ENCODE results near the gene ARHGAP6. TPM values are rescaled to one million over a fixed set of nuclear protein-coding genes. Genes with fewer than 3 reads are reported as not detected.

Gene ARHGAP6
- total and polyA plus RNA-seq, 4 donors = 3.8 to 5.8 (median 4.2) TPM

DNA sequence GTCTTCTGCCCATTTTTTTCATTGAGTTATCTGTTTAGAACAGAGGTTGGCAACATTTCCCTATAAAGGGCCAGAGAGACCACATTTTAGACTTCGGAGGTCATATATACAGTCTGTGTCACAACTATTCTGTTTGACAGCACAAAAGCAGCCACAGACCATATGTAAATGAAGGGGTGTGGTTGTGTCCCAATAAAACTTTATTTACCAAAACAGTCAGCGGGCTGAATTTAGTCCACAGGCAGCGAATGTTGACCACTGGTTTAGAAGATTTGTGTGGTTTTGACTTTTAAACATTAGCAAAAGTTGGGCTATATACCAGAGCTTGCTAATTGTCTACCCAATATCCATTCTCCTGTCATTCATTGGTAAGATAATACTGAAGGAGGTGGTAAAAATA is 221.7 kb downstream of the ARHGAP6 start:
- no peak overlapping the region for H3K27ac ChIP-seq (ENCODE audit: low read depth, low read length)
- WGBS (ENCODE audit: insufficient coverage) = no CpG with 5 or more reads among the region's 3 CpGs
- H3K36me3 ChIP-seq (ENCODE audit: control insufficient read depth, insufficient read depth, low read length) = no peaks in the 10 kb centered on the region
- H3K4me3 ChIP-seq (ENCODE audit: low read depth, low read length) = no peak overlapping the region
- H3K9me3 ChIP-seq (ENCODE audit: control insufficient read depth, insufficient read depth, low read length) = no peaks in the 10 kb centered on the region
- DNase-seq (ENCODE audit: low read depth in 4 of 6, low spot score in 6 of 6) = no peak
- no peaks in the 10 kb centered on the region for H3K4me1 ChIP-seq (ENCODE audit: control insufficient read depth, insufficient read depth, low read length)
- peaks cover 11% of the 10 kb centered on the region for H3K27me3 ChIP-seq (ENCODE audit: control insufficient read depth, insufficient read depth, low read length)

GRCh38 chrX:11439846-11440245 is 225.9 kb downstream of the ARHGAP6 start:
- Histone ChIP-seq H3K4me1 (ENCODE audit: control insufficient read depth, insufficient read depth, low read length) (no peaks in the 10 kb centered on the region), H3K36me3 (ENCODE audit: control insufficient read depth, insufficient read depth, low read length) (no peaks in the 10 kb centered on the region), H3K4me3 (ENCODE audit: low read depth, low read length) (no peak overlapping the region), H3K27ac (ENCODE audit: low read depth, low read length) (no peak overlapping the region), H3K27me3 (ENCODE audit: control insufficient read depth, insufficient read depth, low read length) (peaks cover 9% of the 10 kb centered on the region), H3K9me3 (ENCODE audit: control insufficient read depth, insufficient read depth, low read length) (no peaks in the 10 kb centered on the region)
- WGBS (ENCODE audit: insufficient coverage) = 57% methylated on average over 1 of the region's 2 CpGs
- DNase-seq (ENCODE audit: low read depth in 4 of 6, low spot score in 6 of 6) = peak in 2 of 6 donors; percentile 10 to 60

DNA sequence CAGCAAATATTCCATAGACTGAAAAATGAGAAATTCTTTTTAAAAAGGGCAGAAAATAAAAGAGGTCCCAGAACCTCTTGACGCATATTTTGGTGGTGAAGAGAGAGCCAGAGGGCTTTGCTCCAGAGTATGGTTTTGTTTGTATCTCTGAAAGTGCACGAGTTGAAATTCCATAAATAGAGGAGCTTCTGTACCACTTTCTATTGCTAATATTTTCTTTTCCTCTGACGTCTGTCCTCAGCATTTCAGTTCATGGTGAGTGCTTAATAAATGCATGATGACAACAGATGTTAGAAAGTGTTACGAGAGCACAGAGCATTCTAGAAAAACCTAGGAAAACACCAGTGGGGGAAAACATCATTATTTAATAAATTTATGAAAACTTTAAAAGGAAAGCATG is 227.0 kb downstream of the ARHGAP6 start:
- H3K27me3 ChIP-seq (ENCODE audit: control insufficient read depth, insufficient read depth, low read length) = peaks cover 5% of the 10 kb centered on the region
- DNase-seq (ENCODE audit: low read depth in 4 of 6, low spot score in 6 of 6) = no peak
- no peaks in the 10 kb centered on the region for H3K36me3 ChIP-seq (ENCODE audit: control insufficient read depth, insufficient read depth, low read length)
- H3K4me1 ChIP-seq (ENCODE audit: control insufficient read depth, insufficient read depth, low read length) = no peaks in the 10 kb centered on the region
- H3K9me3 ChIP-seq (ENCODE audit: control insufficient read depth, insufficient read depth, low read length) = no peaks in the 10 kb centered on the region
- H3K4me3 ChIP-seq (ENCODE audit: low read depth, low read length) = no peak overlapping the region
- no peak overlapping the region for H3K27ac ChIP-seq (ENCODE audit: low read depth, low read length)
- no CpG with 5 or more reads among the region's 4 CpGs for WGBS (ENCODE audit: insufficient coverage)

- no peak for DNase-seq (ENCODE audit: low read depth in 4 of 6, low spot score in 6 of 6)
- Histone ChIP-seq H3K27me3 (ENCODE audit: control insufficient read depth, insufficient read depth, low read length) (peaks cover 5% of the 10 kb centered on the region), H3K36me3 (ENCODE audit: control insufficient read depth, insufficient read depth, low read length) (no peaks in the 10 kb centered on the region), H3K4me3 (ENCODE audit: low read depth, low read length) (no peak overlapping the region), H3K4me1 (ENCODE audit: control insufficient read depth, insufficient read depth, low read length) (no peaks in the 10 kb centered on the region), H3K9me3 (ENCODE audit: control insufficient read depth, insufficient read depth, low read length) (no peaks in the 10 kb centered on the region), H3K27ac (ENCODE audit: low read depth, low read length) (no peak overlapping the region)
- no CpG with 5 or more reads among the region's 2 CpGs for WGBS (ENCODE audit: insufficient coverage)
Measured at GRCh38 chrX:11438380-11438723, 227.4 kb downstream of the ARHGAP6 start.

- Histone ChIP-seq H3K4me3 (ENCODE audit: low read depth, low read length) (no peak overlapping the region), H3K4me1 (ENCODE audit: control insufficient read depth, insufficient read depth, low read length) (no peaks in the 10 kb centered on the region), H3K27me3 (ENCODE audit: control insufficient read depth, insufficient read depth, low read length) (peaks cover 5% of the 10 kb centered on the region), H3K27ac (ENCODE audit: low read depth, low read length) (no peak overlapping the region), H3K36me3 (ENCODE audit: control insufficient read depth, insufficient read depth, low read length) (no peaks in the 10 kb centered on the region), H3K9me3 (ENCODE audit: control insufficient read depth, insufficient read depth, low read length) (no peaks in the 10 kb centered on the region)
- no peak for DNase-seq (ENCODE audit: low read depth in 4 of 6, low spot score in 6 of 6)
- 58% methylated on average over 10 of the region's 15 CpGs for WGBS (ENCODE audit: insufficient coverage)
Measured at GRCh38 chrX:11437642-11438379, 227.9 kb downstream of the ARHGAP6 start.

DNA sequence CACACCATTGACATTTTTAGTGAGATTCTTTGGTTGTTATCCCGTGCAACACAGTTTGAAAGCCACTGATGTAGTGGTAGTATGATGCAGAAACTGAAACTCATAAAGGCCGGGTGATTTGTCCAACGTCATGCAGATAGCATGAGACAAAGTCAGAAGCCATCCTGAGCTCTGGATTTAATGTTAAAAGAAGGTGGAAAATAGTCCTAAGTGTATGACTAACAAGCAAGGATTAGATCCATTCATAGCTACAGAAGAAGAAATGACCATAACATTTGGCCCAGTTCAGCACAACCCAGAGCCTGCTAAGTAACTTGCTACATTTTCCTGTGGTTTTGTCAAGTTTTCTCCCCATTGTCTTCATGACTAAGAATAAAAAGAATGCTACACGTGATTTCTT is 230.2 kb downstream of the ARHGAP6 start:
- WGBS (ENCODE audit: insufficient coverage) = no CpG with 5 or more reads among the region's 4 CpGs
- Histone ChIP-seq H3K27me3 (ENCODE audit: control insufficient read depth, insufficient read depth, low read length) (peaks cover 3% of the 10 kb centered on the region), H3K4me1 (ENCODE audit: control insufficient read depth, insufficient read depth, low read length) (no peaks in the 10 kb centered on the region), H3K36me3 (ENCODE audit: control insufficient read depth, insufficient read depth, low read length) (no peaks in the 10 kb centered on the region), H3K27ac (ENCODE audit: low read depth, low read length) (no peak overlapping the region), H3K4me3 (ENCODE audit: low read depth, low read length) (no peak overlapping the region), H3K9me3 (ENCODE audit: control insufficient read depth, insufficient read depth, low read length) (no peaks in the 10 kb centered on the region)
- no peak for DNase-seq (ENCODE audit: low read depth in 4 of 6, low spot score in 6 of 6)

- DNase-seq (ENCODE audit: low read depth in 4 of 6, low spot score in 6 of 6) = no peak
- Histone ChIP-seq H3K9me3 (ENCODE audit: control insufficient read depth, insufficient read depth, low read length) (no peaks in the 10 kb centered on the region), H3K4me1 (ENCODE audit: control insufficient read depth, insufficient read depth, low read length) (no peaks in the 10 kb centered on the region), H3K36me3 (ENCODE audit: control insufficient read depth, insufficient read depth, low read length) (no peaks in the 10 kb centered on the region), H3K27ac (ENCODE audit: low read depth, low read length) (no peak overlapping the region), H3K27me3 (ENCODE audit: control insufficient read depth, insufficient read depth, low read length) (peaks cover 3% of the 10 kb centered on the region), H3K4me3 (ENCODE audit: low read depth, low read length) (no peak overlapping the region)
- 60% methylated on average over 1 of the region's 3 CpGs for WGBS (ENCODE audit: insufficient coverage)
Measured at GRCh38 chrX:11434607-11435006, 231.1 kb downstream of the ARHGAP6 start.

DNA sequence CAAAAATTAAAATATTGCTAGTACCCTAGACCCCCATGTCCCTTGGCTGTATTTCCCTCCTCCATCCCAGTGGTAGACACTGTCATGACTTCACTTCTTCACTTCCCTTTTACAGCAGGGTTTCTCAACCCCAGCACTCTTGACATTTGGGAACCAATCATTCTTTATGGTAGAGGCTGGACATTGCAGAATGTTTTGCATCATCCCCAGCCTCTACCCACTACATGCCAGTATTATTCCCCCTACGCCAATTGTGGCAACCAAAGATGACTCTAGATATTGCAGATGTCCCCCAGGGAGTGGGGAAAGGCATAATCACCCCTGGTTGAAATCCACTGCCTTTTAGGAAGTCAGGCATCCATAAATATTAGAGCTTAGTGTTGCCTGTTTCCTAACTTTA is 233.9 kb downstream of the ARHGAP6 start:
- no peak for DNase-seq (ENCODE audit: low read depth in 4 of 6, low spot score in 6 of 6)
- H3K4me1 ChIP-seq (ENCODE audit: control insufficient read depth, insufficient read depth, low read length) = peaks cover 6% of the 10 kb centered on the region
- no CpG with 5 or more reads among the region's 1 CpG for WGBS (ENCODE audit: insufficient coverage)

DNA sequence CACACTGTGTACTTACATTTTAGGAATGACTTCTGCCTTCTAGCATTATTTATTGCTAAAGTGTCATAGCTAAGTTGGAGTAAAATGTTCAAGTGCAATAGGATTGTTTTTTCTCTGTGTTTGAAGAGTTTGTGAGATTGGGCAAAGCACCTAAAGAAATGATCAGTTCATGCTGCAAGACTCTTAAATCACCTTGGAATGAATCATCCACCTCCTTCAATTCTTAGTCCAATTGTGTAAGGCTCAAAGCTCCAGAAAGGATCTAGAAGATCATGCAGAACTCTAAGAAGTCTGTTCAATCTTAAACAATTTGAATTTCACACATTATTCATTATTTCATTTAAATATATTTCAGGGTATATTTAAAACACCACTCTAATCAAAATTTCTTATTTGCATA is 235.4 kb downstream of the ARHGAP6 start:
- Histone ChIP-seq H3K4me3 (ENCODE audit: low read depth, low read length) (no peak overlapping the region), H3K9me3 (ENCODE audit: control insufficient read depth, insufficient read depth, low read length) (no peaks in the 10 kb centered on the region), H3K27me3 (ENCODE audit: control insufficient read depth, insufficient read depth, low read length) (peaks cover 18% of the 10 kb centered on the region), H3K4me1 (ENCODE audit: control insufficient read depth, insufficient read depth, low read length) (peaks cover 6% of the 10 kb centered on the region), H3K27ac (ENCODE audit: low read depth, low read length) (no peak overlapping the region), H3K36me3 (ENCODE audit: control insufficient read depth, insufficient read depth, low read length) (no peaks in the 10 kb centered on the region)
- DNase-seq (ENCODE audit: low read depth in 4 of 6, low spot score in 6 of 6) = no peak

More for the DNA sequence above, 233.9 kb downstream of the ARHGAP6 start:
- H3K4me3 ChIP-seq (ENCODE audit: low read depth, low read length) = no peak overlapping the region
- H3K27me3 ChIP-seq (ENCODE audit: control insufficient read depth, insufficient read depth, low read length) = peaks cover 14% of the 10 kb centered on the region
- no peaks in the 10 kb centered on the region for H3K9me3 ChIP-seq (ENCODE audit: control insufficient read depth, insufficient read depth, low read length)
- H3K27ac ChIP-seq (ENCODE audit: low read depth, low read length) = no peak overlapping the region
- H3K36me3 ChIP-seq (ENCODE audit: control insufficient read depth, insufficient read depth, low read length) = no peaks in the 10 kb centered on the region

GRCh38 chrX:11429538-11430085 is 236.1 kb downstream of the ARHGAP6 start:
- Histone ChIP-seq H3K4me3 (ENCODE audit: low read depth, low read length) (no peak overlapping the region), H3K27me3 (ENCODE audit: control insufficient read depth, insufficient read depth, low read length) (peaks cover 18% of the 10 kb centered on the region), H3K27ac (ENCODE audit: low read depth, low read length) (no peak overlapping the region), H3K4me1 (ENCODE audit: control insufficient read depth, insufficient read depth, low read length) (peaks cover 6% of the 10 kb centered on the region), H3K36me3 (ENCODE audit: control insufficient read depth, insufficient read depth, low read length) (no peaks in the 10 kb centered on the region), H3K9me3 (ENCODE audit: control insufficient read depth, insufficient read depth, low read length) (no peaks in the 10 kb centered on the region)
- no peak for DNase-seq (ENCODE audit: low read depth in 4 of 6, low spot score in 6 of 6)
- 13% methylated on average over 2 of the region's 3 CpGs for WGBS (ENCODE audit: insufficient coverage)

Data from spinal cord (tissue), 10 donors.